GM12873 (cell line): ENCODE data around the gene HEATR5A.

ENCODE experiments used
- TF ChIP-seq, protein P1 (sequence below): IDR thresholded peaks from 2 replicates; pipeline ENCODE4 v1.5.1; 2012; ENCODE audit warnings: low read depth, mild to moderate bottlenecking, moderate library complexity, low read length, control low read depth; ENCODE audit not compliant: insufficient read depth; ENCODE audit errors: missing control alignments

HEATR5A gene

DNA sequence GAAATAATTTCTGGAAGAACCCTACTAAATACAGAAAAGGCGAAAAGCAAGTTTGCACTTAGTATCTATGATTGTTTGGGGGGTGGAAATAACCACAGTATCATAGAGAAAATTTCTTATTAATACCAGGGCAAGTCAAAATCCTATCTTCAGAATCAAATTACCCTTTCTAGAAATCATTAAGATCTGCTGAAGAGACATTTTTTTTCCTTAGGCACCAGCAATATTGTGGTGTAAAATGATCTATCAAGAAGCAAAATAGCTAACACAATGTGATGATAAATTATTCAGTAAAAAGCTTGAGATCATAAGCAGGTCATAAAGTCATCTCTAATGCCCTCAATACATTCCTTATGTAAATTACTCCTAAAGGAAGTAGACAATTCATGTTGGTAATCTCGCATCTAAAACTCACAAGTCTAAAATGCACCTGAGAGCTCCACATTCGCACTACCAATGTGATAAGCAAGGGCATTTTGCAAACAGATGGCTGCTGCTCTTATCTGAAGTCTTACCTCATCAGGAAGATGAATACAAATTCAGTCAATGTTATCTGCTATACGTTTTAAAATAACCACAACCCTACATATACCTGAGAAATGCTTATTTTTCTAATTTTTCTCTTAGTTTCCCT, 14.6 kb downstream of the HEATR5A start:
- TF ChIP-seq, protein P1, sequence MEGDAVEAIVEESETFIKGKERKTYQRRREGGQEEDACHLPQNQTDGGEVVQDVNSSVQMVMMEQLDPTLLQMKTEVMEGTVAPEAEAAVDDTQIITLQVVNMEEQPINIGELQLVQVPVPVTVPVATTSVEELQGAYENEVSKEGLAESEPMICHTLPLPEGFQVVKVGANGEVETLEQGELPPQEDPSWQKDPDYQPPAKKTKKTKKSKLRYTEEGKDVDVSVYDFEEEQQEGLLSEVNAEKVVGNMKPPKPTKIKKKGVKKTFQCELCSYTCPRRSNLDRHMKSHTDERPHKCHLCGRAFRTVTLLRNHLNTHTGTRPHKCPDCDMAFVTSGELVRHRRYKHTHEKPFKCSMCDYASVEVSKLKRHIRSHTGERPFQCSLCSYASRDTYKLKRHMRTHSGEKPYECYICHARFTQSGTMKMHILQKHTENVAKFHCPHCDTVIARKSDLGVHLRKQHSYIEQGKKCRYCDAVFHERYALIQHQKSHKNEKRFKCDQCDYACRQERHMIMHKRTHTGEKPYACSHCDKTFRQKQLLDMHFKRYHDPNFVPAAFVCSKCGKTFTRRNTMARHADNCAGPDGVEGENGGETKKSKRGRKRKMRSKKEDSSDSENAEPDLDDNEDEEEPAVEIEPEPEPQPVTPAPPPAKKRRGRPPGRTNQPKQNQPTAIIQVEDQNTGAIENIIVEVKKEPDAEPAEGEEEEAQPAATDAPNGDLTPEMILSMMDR: no peak

DNA sequence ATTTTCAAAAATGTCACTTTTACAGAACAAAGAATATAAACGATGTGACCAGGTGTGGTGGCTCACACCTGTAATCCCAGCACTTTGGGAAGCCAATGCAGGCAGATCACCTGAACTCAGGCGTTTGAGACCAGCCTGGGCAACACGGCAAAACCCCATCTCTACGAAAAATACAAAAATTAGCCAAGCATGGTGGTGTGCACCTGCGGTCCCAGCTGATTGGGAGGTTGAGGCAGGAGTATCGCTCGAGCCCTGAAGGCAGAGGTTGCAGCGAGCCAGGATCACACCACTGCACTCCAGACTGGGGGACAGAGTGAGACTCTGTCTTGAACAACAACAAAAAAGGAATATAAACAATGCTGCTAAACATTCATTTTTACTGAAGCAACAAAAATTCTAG, 15.2 kb downstream of the HEATR5A start:
- TF ChIP-seq, protein P1: no peak

DNA sequence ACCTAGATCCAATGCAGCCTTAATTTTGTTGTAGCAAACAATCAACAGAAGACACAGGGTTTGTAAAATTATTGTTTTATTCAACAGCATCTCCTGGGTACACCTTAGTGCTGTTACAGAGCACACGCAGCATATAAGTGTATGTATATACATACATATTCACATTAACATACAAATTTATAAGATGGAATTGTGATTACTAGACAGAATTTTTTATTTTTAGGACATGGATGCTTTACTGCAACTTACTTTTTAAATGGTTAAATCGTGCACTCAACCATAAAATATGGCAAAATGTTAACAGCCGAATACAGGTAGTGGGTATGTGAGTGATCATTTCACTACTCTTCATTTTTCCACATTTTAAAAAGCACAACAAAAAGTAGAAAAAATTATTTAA, 16.6 kb downstream of the HEATR5A start:
- TF ChIP-seq, protein P1: no peak

DNA sequence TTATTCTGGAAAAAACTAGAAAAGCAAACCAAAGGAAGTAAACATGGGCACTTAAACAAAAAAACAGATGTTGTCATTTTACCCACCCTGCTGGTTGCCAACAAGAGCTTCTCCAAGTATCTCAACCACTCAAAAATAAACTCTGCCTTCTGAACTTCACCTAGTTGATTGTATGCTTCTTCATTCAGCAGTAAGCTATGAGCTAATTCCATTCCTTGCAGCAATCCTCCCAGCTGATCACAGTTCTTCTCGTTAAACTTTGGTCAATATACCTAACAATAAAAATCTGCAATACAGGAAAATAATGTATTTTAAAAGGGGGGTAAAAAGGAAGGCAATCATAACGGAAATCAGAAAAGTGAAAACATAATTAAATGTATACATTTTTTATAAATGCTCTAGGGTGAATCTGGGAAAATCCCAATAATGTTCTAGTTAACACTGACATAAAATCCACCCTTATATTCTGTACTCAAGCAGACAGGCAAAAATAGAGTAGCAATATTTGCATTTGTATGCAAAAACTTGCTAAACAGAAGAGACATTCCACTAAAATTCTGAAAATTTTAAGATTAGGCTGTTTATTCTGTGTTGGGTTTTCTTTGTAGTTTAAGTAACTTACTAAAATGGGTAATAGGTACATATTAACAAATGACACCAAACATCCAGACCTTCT, 17.4 kb downstream of the HEATR5A start:
- TF ChIP-seq, protein P1: no peak

DNA sequence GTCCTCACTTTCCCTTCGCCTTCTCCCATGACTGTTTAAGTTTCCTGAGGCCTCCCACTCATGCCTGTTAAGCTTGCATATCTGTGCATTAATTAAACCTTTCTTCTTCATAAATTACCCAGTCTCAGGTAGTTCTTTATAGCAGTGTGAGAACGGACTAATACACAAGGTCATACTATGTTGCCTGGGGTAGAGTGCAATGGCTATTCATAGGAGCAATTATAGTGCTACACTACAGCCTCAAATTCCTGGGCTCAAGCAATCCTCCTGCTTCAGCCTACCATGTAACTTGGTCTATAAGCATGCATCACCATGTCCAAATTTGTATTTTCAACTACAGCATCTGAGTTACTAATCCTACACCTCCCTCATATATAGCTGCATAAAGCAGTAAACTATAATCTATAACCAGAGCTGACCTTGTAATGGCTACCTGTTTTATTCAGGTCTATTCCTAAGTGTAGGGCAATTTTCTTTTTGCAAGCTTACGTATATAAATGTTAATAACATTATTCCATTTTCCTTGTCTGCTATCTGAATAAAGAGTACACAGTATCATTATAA, 18.9 kb downstream of the HEATR5A start:
- TF ChIP-seq, protein P1: no peak

DNA sequence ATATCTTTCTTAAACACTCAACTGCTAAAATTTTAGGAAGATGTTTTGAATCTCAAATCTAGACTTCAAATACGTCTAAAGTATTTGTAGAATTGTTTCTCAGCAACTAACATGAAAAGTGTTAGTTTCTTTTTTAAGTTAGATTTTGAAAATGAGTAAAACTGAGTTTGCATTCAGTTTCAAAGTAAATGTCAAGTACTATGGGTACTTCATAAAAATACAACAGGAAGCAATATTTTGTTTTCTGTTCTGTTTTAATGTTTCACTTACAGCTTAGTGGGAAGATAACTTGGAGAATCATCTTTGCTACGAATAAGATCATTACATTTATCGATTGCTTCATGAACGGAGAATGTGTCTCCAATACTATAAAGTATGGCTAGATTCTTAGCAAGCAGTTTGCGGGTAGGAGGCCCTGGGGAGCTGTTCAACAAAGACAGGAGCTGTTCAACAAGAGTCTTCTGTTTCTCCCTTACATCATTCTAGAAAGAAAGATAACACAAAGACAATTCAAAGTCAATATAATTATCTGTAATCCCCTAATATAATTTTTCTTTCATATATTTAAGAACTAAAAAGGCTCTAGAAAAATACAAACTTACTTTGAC, 20.2 kb downstream of the HEATR5A start:
- TF ChIP-seq, protein P1: no peak

DNA sequence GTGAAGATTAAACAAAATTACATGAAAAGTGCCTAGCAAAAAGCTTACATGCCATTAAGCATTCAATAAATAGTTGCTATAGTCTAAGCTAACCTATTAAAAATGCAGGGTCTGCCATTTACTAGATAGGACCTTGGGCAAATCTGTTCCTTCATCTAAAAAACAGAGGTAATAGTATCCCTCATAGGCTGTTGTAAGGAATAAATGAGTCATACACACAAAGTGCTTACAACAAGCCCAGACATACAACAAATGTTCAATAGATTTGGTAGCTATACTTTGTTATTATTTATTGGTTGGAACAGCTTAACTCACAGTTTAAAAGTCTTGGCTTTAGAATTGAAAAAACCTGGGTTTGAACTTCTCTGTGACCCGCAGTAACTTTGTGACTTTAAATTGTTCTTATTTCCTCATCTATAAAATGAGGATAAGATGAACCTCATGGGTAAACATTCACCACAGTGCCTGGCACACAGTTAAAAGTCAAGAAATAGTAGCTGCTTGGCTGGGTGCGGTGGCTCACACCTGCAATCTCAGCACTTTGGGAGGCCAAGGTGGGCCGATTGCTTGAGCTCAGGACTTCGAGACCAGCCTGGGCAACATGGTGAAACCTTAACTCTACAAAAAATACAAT, 24.7 kb downstream of the HEATR5A start:
- TF ChIP-seq, protein P1: no peak
